WTC11 (cell line): ENCODE data around the gene KLHL29.

Experiments used
- ATF3 ChIP-seq: sonication (generic); formaldehyde crosslinking; conservative IDR thresholded peaks from 2 replicates; pipeline ENCODE4 v1.8.1; 2022; ENCODE audit warnings: mild to moderate bottlenecking, missing genetic modification reagents
- CBFB ChIP-seq: sonication (generic); formaldehyde crosslinking; IDR thresholded peaks from 2 replicates; pipeline ENCODE4 v1.8.1; 2022; ENCODE audit warnings: mild to moderate bottlenecking, low read depth, missing genetic modification reagents
- CTCF ChIP-seq: fragments of 200-600 bp; IDR thresholded peaks from 2 replicates; pipeline ENCODE4 v1.8.0; 2022; ENCODE audit warnings: antibody characterized with exemption
- E2F4 ChIP-seq: sonication (generic); formaldehyde crosslinking; IDR thresholded peaks from 2 replicates; pipeline ENCODE4 v1.8.1; 2022; ENCODE audit warnings: low read depth, mild to moderate bottlenecking, moderate library complexity, missing genetic modification reagents, borderline replicate concordance
- MYBL2 ChIP-seq: sonication (generic); formaldehyde crosslinking; IDR thresholded peaks from 2 replicates; pipeline ENCODE4 v1.8.1; 2023; ENCODE audit warnings: mild to moderate bottlenecking, moderate library complexity, missing genetic modification reagents
- NFE2L1 ChIP-seq: sonication (generic); formaldehyde crosslinking; IDR thresholded peaks from 2 replicates; pipeline ENCODE4 v1.8.1; 2023; ENCODE audit warnings: missing genetic modification reagents
- NFYB ChIP-seq: sonication (generic); formaldehyde crosslinking; conservative IDR thresholded peaks from 2 replicates; pipeline ENCODE4 v1.8.0; 2022; ENCODE audit warnings: low read depth, missing genetic modification reagents
- NR2C2 ChIP-seq: sonication (generic); formaldehyde crosslinking; IDR thresholded peaks from 2 replicates; pipeline ENCODE4 v1.8.0; 2022; ENCODE audit warnings: mild to moderate bottlenecking, missing genetic modification reagents
- NR3C1 ChIP-seq: sonication (generic); formaldehyde crosslinking; conservative IDR thresholded peaks from 2 replicates; pipeline ENCODE4 v1.8.1; 2023; ENCODE audit warnings: low read depth, mild to moderate bottlenecking, missing genetic modification reagents
- SMAD4 ChIP-seq: sonication (generic); formaldehyde crosslinking; IDR thresholded peaks from 2 replicates; pipeline ENCODE4 v1.8.0; 2022; ENCODE audit warnings: mild to moderate bottlenecking, missing genetic modification reagents
- ZNF232 ChIP-seq: sonication (generic); formaldehyde crosslinking; IDR thresholded peaks from 2 replicates; pipeline ENCODE4 v1.8.0; 2022; ENCODE audit warnings: mild to moderate bottlenecking, missing genetic modification reagents
- TF ChIP-seq, protein P1 (sequence below): sonication (generic); formaldehyde crosslinking; IDR thresholded peaks from 2 replicates; pipeline ENCODE4 v1.8.1; 2022; ENCODE audit warnings: low read depth, missing genetic modification reagents, borderline replicate concordance
- TF ChIP-seq, protein P2 (sequence below): sonication (generic); formaldehyde crosslinking; IDR thresholded peaks from 2 replicates; pipeline ENCODE4 v1.8.0; 2022; ENCODE audit warnings: mild to moderate bottlenecking, missing genetic modification reagents

DNA sequence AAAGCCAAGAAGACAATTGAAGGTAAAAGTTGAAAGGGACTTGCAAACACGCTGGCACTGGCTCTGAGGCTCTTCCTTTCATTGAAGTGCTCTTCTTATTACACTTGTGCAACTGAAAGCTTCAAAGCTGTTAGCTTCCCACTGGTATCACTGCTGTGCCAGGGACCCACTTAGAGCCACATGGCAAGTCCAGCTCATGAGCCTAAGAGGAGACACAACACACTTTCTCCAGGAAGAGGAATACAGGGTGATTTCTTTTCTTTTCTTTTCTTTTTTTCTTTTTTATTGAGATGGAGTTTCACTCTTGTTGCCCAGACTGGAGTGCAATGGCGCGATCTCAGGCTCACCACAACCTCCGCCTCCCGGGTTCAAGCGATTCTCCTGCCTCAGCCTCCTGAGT, 323.8 kb downstream of the KLHL29 start:
- TF ChIP-seq CTCF (no peak), CBFB (CRISPR knock-in tag) (no peak), SMAD4 (CRISPR knock-in tag) (no peak), E2F4 (CRISPR knock-in tag) (no peak), NFE2L1 (CRISPR knock-in tag) (no peak), MYBL2 (CRISPR knock-in tag) (no peak), ATF3 (no peak), NFYB (CRISPR knock-in tag) (no peak), NR2C2 (CRISPR knock-in tag) (no peak), NR3C1 (no peak), ZNF232 (CRISPR knock-in tag) (no peak)
- TF ChIP-seq, protein P1, sequence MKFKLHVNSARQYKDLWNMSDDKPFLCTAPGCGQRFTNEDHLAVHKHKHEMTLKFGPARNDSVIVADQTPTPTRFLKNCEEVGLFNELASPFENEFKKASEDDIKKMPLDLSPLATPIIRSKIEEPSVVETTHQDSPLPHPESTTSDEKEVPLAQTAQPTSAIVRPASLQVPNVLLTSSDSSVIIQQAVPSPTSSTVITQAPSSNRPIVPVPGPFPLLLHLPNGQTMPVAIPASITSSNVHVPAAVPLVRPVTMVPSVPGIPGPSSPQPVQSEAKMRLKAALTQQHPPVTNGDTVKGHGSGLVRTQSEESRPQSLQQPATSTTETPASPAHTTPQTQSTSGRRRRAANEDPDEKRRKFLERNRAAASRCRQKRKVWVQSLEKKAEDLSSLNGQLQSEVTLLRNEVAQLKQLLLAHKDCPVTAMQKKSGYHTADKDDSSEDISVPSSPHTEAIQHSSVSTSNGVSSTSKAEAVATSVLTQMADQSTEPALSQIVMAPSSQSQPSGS (CRISPR knock-in tag): no peak
- TF ChIP-seq, protein P2, sequence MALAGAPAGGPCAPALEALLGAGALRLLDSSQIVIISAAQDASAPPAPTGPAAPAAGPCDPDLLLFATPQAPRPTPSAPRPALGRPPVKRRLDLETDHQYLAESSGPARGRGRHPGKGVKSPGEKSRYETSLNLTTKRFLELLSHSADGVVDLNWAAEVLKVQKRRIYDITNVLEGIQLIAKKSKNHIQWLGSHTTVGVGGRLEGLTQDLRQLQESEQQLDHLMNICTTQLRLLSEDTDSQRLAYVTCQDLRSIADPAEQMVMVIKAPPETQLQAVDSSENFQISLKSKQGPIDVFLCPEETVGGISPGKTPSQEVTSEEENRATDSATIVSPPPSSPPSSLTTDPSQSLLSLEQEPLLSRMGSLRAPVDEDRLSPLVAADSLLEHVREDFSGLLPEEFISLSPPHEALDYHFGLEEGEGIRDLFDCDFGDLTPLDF (CRISPR knock-in tag): no peak
